Measurements from ENCODE around the gene ZDHHC13.
A peak's percentile ranks its signal among the peaks of the same experiment; 100 is the strongest.
"Not testable (repeated sequence)": the region's sequence is repeated elsewhere in the genome, so short reads cannot be mapped to it uniquely, and the experiment has no call there.

Gene ZDHHC13

GRCh38 chr11:19100885-19101284, 16.1 kb upstream of the ZDHHC13 start:
- no peak for DNase-seq

- no peak for DNase-seq
These were observed 15.0 kb upstream of the ZDHHC13 start for GRCh38 chr11:19101796-19102520.

- DNase-seq, result no peak
These were observed 14.5 kb upstream of the ZDHHC13 start for GRCh38 chr11:19102521-19102900.

GRCh38 chr11:19105011-19105410, 12.0 kb upstream of the ZDHHC13 start:
- no peak for DNase-seq

GRCh38 chr11:19107125-19107524, 9.8 kb upstream of the ZDHHC13 start:
- DNase-seq, result no peak

GRCh38 chr11:19110295-19110694, 6.7 kb upstream of the ZDHHC13 start:
- peak in 13 of 56 donors; percentile 2 to 37 (median 8) for DNase-seq

- no peak for DNase-seq
These were observed 5.2 kb upstream of the ZDHHC13 start for GRCh38 chr11:19111809-19112208.

GRCh38 chr11:19116276-19116970, 545 bp upstream of the ZDHHC13 start:
- DNase-seq, result no peak

- DNase-seq, result no peak
These were observed 761 bp downstream of the ZDHHC13 start for GRCh38 chr11:19117760-19118097.

GRCh38 chr11:19121646-19122045, 4.7 kb downstream of the ZDHHC13 start:
- no peak for DNase-seq

- DNase-seq, result no peak
These were observed 6.1 kb downstream of the ZDHHC13 start for GRCh38 chr11:19122960-19123615.

GRCh38 chr11:19126562-19127325, 9.8 kb downstream of the ZDHHC13 start:
- not testable (repeated sequence) for DNase-seq

GRCh38 chr11:19134004-19134403, 17.0 kb downstream of the ZDHHC13 start:
- DNase-seq, result no peak

- not testable (repeated sequence) for DNase-seq
These were observed 19.9 kb downstream of the ZDHHC13 start for GRCh38 chr11:19136884-19137283.

GRCh38 chr11:19145319-19145718, 28.4 kb downstream of the ZDHHC13 start:
- no peak for DNase-seq

GRCh38 chr11:19156892-19157291, 39.9 kb downstream of the ZDHHC13 start:
- DNase-seq, result no peak

GRCh38 chr11:19160847-19161246, 43.9 kb downstream of the ZDHHC13 start:
- DNase-seq, result no peak

GRCh38 chr11:19161651-19162050, 44.7 kb downstream of the ZDHHC13 start:
- DNase-seq, result no peak

- DNase-seq, result no peak
These were observed 46.1 kb downstream of the ZDHHC13 start for GRCh38 chr11:19162951-19163505.

GRCh38 chr11:19163617-19164016, 46.6 kb downstream of the ZDHHC13 start:
- no peak for DNase-seq

GRCh38 chr11:19164230-19164855, 47.4 kb downstream of the ZDHHC13 start:
- no peak for DNase-seq
